ENCODE measurements around the gene RAD18. TPM values are rescaled to one million over a fixed set of nuclear protein-coding genes. Genes with fewer than 3 reads are reported as not detected.

RAD18 gene
- 17.0 and 17.2 TPM in 2 replicates for total RNA-seq (2012; rRNA removed)

GRCh38 chr3:8963137-8963853 lies at the start of gene RAD18:
Gene RAD18 (minus strand): TSS chr3:8963472. CDS start chr3:8963385, 87 bp downstream.
- H3K4me3 ChIP-seq (ENCODE audit: low read length), result peak within 1 kb of the TSS; percentile 85
- H3K9me3 ChIP-seq (replicated peaks; ENCODE audit: low read length), result no peaks in the 10 kb centered on the region
- peak within 1 kb of the TSS; percentile 94 for H3K4me2 ChIP-seq (ENCODE audit: low read length)
- peaks cover 8% of the 10 kb centered on the region for H3K36me3 ChIP-seq (ENCODE audit: insufficient read depth, low read length)
- peak within 1 kb of the TSS; percentile 78 for H3K9ac ChIP-seq (ENCODE audit: low read depth, low read length)
- H3K4me1 ChIP-seq (ENCODE audit: control insufficient read depth, insufficient read depth, low read length), result peaks cover 29% of the 10 kb centered on the region
- no peaks in the 10 kb centered on the region for H3K27me3 ChIP-seq (ENCODE audit: control insufficient read depth, insufficient read depth, low read length)

GRCh38 chr3:9012521-9012920 lies 49.2 kb upstream of the RAD18 start:
- no peak overlapping the region for H3K4me3 ChIP-seq (ENCODE audit: low read length)
- H3K9me3 ChIP-seq (replicated peaks; ENCODE audit: low read length), result no peaks in the 10 kb centered on the region

GRCh38 chr3:9009976-9010545 lies 46.8 kb upstream of the RAD18 start:
- no peaks in the 10 kb centered on the region for H3K9me3 ChIP-seq (replicated peaks; ENCODE audit: low read length)
- H3K36me3 ChIP-seq (ENCODE audit: insufficient read depth, low read length), result no peaks in the 10 kb centered on the region
- no peaks in the 10 kb centered on the region for H3K4me1 ChIP-seq (ENCODE audit: control insufficient read depth, insufficient read depth, low read length)
- no peak overlapping the region for H3K4me2 ChIP-seq (ENCODE audit: low read length)
- peaks cover 8% of the 10 kb centered on the region for H3K27me3 ChIP-seq (ENCODE audit: control insufficient read depth, insufficient read depth, low read length)
- H3K4me3 ChIP-seq (ENCODE audit: low read length), result no peak overlapping the region
- H3K9ac ChIP-seq (ENCODE audit: low read depth, low read length), result no peak overlapping the region

More at GRCh38 chr3:9012521-9012920, 49.2 kb upstream of the RAD18 start:
- Histone ChIP-seq H3K27me3 (ENCODE audit: control insufficient read depth, insufficient read depth, low read length) (peaks cover 9% of the 10 kb centered on the region), H3K4me1 (ENCODE audit: control insufficient read depth, insufficient read depth, low read length) (no peaks in the 10 kb centered on the region), H3K4me2 (ENCODE audit: low read length) (no peak overlapping the region), H3K9ac (ENCODE audit: low read depth, low read length) (no peak overlapping the region), H3K36me3 (ENCODE audit: insufficient read depth, low read length) (no peaks in the 10 kb centered on the region)

- H3K4me1 ChIP-seq (ENCODE audit: control insufficient read depth, insufficient read depth, low read length), result no peaks in the 10 kb centered on the region
- no peaks in the 10 kb centered on the region for H3K36me3 ChIP-seq (ENCODE audit: insufficient read depth, low read length)
- H3K9ac ChIP-seq (ENCODE audit: low read depth, low read length), result no peak overlapping the region
- peaks cover 2% of the 10 kb centered on the region for H3K27me3 ChIP-seq (ENCODE audit: control insufficient read depth, insufficient read depth, low read length)
- H3K4me3 ChIP-seq (ENCODE audit: low read length), result no peak overlapping the region
- no peak overlapping the region for H3K4me2 ChIP-seq (ENCODE audit: low read length)
- H3K9me3 ChIP-seq (replicated peaks; ENCODE audit: low read length), result no peaks in the 10 kb centered on the region
Measured at GRCh38 chr3:9008550-9009255, 45.4 kb upstream of the RAD18 start.

- no peaks in the 10 kb centered on the region for H3K9me3 ChIP-seq (replicated peaks; ENCODE audit: low read length)
- no peak overlapping the region for H3K4me3 ChIP-seq (ENCODE audit: low read length)
- H3K9ac ChIP-seq (ENCODE audit: low read depth, low read length), result no peak overlapping the region
Measured at GRCh38 chr3:9007928-9008327, 44.7 kb upstream of the RAD18 start.

GRCh38 chr3:9007213-9007612 lies 43.9 kb upstream of the RAD18 start:
- no peak overlapping the region for H3K4me3 ChIP-seq (ENCODE audit: low read length)
- H3K4me1 ChIP-seq (ENCODE audit: control insufficient read depth, insufficient read depth, low read length), result no peaks in the 10 kb centered on the region
- H3K36me3 ChIP-seq (ENCODE audit: insufficient read depth, low read length), result no peaks in the 10 kb centered on the region
- no peak overlapping the region for H3K4me2 ChIP-seq (ENCODE audit: low read length)
- no peaks in the 10 kb centered on the region for H3K9me3 ChIP-seq (replicated peaks; ENCODE audit: low read length)
- H3K9ac ChIP-seq (ENCODE audit: low read depth, low read length), result no peak overlapping the region
- H3K27me3 ChIP-seq (ENCODE audit: control insufficient read depth, insufficient read depth, low read length), result peaks cover 3% of the 10 kb centered on the region

More at GRCh38 chr3:9007928-9008327, 44.7 kb upstream of the RAD18 start:
- Histone ChIP-seq H3K27me3 (ENCODE audit: control insufficient read depth, insufficient read depth, low read length) (peaks cover 2% of the 10 kb centered on the region), H3K4me2 (ENCODE audit: low read length) (no peak overlapping the region), H3K4me1 (ENCODE audit: control insufficient read depth, insufficient read depth, low read length) (no peaks in the 10 kb centered on the region), H3K36me3 (ENCODE audit: insufficient read depth, low read length) (no peaks in the 10 kb centered on the region)

- no peak overlapping the region for H3K4me3 ChIP-seq (ENCODE audit: low read length)
Measured at GRCh38 chr3:9000041-9000440, 36.8 kb upstream of the RAD18 start.

GRCh38 chr3:8997151-8997550 lies 33.9 kb upstream of the RAD18 start:
- Histone ChIP-seq H3K9ac (ENCODE audit: low read depth, low read length) (no peak overlapping the region), H3K9me3 (replicated peaks; ENCODE audit: low read length) (no peaks in the 10 kb centered on the region), H3K4me3 (ENCODE audit: low read length) (no peak overlapping the region), H3K4me2 (ENCODE audit: low read length) (no peak overlapping the region), H3K4me1 (ENCODE audit: control insufficient read depth, insufficient read depth, low read length) (no peaks in the 10 kb centered on the region), H3K27me3 (ENCODE audit: control insufficient read depth, insufficient read depth, low read length) (peaks cover 29% of the 10 kb centered on the region), H3K36me3 (ENCODE audit: insufficient read depth, low read length) (no peaks in the 10 kb centered on the region)

More at GRCh38 chr3:9000041-9000440, 36.8 kb upstream of the RAD18 start:
- Histone ChIP-seq H3K9me3 (replicated peaks; ENCODE audit: low read length) (no peaks in the 10 kb centered on the region), H3K4me1 (ENCODE audit: control insufficient read depth, insufficient read depth, low read length) (no peaks in the 10 kb centered on the region), H3K27me3 (ENCODE audit: control insufficient read depth, insufficient read depth, low read length) (peaks cover 30% of the 10 kb centered on the region), H3K9ac (ENCODE audit: low read depth, low read length) (no peak overlapping the region), H3K4me2 (ENCODE audit: low read length) (no peak overlapping the region), H3K36me3 (ENCODE audit: insufficient read depth, low read length) (no peaks in the 10 kb centered on the region)

GRCh38 chr3:8996681-8997121 lies 33.4 kb upstream of the RAD18 start:
- H3K4me1 ChIP-seq (ENCODE audit: control insufficient read depth, insufficient read depth, low read length), result no peaks in the 10 kb centered on the region
- no peaks in the 10 kb centered on the region for H3K9me3 ChIP-seq (replicated peaks; ENCODE audit: low read length)
- H3K27me3 ChIP-seq (ENCODE audit: control insufficient read depth, insufficient read depth, low read length), result peaks cover 24% of the 10 kb centered on the region
- H3K36me3 ChIP-seq (ENCODE audit: insufficient read depth, low read length), result no peaks in the 10 kb centered on the region
- peak overlapping the region; percentile 33 for H3K4me2 ChIP-seq (ENCODE audit: low read length)
- H3K9ac ChIP-seq (ENCODE audit: low read depth, low read length), result no peak overlapping the region
- no peak overlapping the region for H3K4me3 ChIP-seq (ENCODE audit: low read length)

- peaks cover 23% of the 10 kb centered on the region for H3K27me3 ChIP-seq (ENCODE audit: control insufficient read depth, insufficient read depth, low read length)
- no peaks in the 10 kb centered on the region for H3K36me3 ChIP-seq (ENCODE audit: insufficient read depth, low read length)
- H3K4me3 ChIP-seq (ENCODE audit: low read length), result no peak overlapping the region
- H3K4me1 ChIP-seq (ENCODE audit: control insufficient read depth, insufficient read depth, low read length), result no peaks in the 10 kb centered on the region
- H3K9me3 ChIP-seq (replicated peaks; ENCODE audit: low read length), result no peaks in the 10 kb centered on the region
- no peak overlapping the region for H3K9ac ChIP-seq (ENCODE audit: low read depth, low read length)
- no peak overlapping the region for H3K4me2 ChIP-seq (ENCODE audit: low read length)
Measured at GRCh38 chr3:8996216-8996615, 32.9 kb upstream of the RAD18 start.

- Histone ChIP-seq H3K4me3 (ENCODE audit: low read length) (no peak overlapping the region), H3K4me1 (ENCODE audit: control insufficient read depth, insufficient read depth, low read length) (no peaks in the 10 kb centered on the region), H3K9ac (ENCODE audit: low read depth, low read length) (no peak overlapping the region), H3K27me3 (ENCODE audit: control insufficient read depth, insufficient read depth, low read length) (peaks cover 8% of the 10 kb centered on the region), H3K36me3 (ENCODE audit: insufficient read depth, low read length) (no peaks in the 10 kb centered on the region), H3K9me3 (replicated peaks; ENCODE audit: low read length) (no peaks in the 10 kb centered on the region), H3K4me2 (ENCODE audit: low read length) (no peak overlapping the region)
Measured at GRCh38 chr3:8994226-8994625, 31.0 kb upstream of the RAD18 start.
